NB4 (cell line): ENCODE data around the gene WIZ.

Experiments used
- POLR2A ChIP-seq: IDR thresholded peaks from 2 replicates; pipeline ENCODE4 v1.6.1; 2011; ENCODE audit warnings: mild to moderate bottlenecking; ENCODE audit not compliant: insufficient read length; ENCODE audit errors: extremely low read depth
- TF ChIP-seq, protein P1 (sequence below): IDR thresholded peaks from one replicate; pipeline ENCODE4 v1.5.1; 2012; ENCODE audit warnings: low read depth, low read length

DNA sequence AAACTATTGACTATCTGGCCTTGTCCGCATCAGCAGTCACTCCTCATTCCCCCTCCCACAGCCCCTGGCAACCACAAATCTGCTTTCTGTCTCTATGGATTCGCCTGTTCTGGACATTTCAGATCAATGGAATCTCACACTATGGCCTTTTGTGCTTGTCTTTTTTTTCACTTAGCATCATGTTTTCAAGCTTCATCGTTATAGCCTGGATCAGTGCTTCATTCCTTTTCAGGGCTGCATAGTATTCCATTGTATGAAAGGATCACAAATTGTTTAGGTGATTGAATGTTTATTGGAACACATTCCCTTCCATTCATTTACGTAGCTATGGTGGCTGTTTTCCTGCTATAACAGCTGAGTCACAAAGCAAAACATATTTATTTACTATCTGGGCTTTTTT lies 37.3 kb upstream of the WIZ start:
- no peak for TF ChIP-seq POLR2A
- TF ChIP-seq, protein P1, sequence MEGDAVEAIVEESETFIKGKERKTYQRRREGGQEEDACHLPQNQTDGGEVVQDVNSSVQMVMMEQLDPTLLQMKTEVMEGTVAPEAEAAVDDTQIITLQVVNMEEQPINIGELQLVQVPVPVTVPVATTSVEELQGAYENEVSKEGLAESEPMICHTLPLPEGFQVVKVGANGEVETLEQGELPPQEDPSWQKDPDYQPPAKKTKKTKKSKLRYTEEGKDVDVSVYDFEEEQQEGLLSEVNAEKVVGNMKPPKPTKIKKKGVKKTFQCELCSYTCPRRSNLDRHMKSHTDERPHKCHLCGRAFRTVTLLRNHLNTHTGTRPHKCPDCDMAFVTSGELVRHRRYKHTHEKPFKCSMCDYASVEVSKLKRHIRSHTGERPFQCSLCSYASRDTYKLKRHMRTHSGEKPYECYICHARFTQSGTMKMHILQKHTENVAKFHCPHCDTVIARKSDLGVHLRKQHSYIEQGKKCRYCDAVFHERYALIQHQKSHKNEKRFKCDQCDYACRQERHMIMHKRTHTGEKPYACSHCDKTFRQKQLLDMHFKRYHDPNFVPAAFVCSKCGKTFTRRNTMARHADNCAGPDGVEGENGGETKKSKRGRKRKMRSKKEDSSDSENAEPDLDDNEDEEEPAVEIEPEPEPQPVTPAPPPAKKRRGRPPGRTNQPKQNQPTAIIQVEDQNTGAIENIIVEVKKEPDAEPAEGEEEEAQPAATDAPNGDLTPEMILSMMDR, result no peak
